Activated T-helper 2 cell treated with anti-CD3 and anti-CD28 coated beads, Interferon-gamma antibody, Interleukin-2, Interleukin-4, amounts not matched to agents 10 μg/mL and 5 μg/mL and 100 μg/mL, durations not matched to agents 14 hours and 24 hours and 36 hours (primary cell): ENCODE results near the gene LRRN3. TPM values are rescaled to one million over a fixed set of nuclear protein-coding genes. Genes with fewer than 3 reads are reported as not detected.

Experiments
- DNase-seq: peaks from one replicate; pipeline ENCODE4 v3.0.0; 2021; ENCODE audit warnings: low spot score
- H3K27ac Mint-ChIP-seq: one replicate; pipeline ENCODE4 v1.8.0; 2021; ENCODE audit warnings: mixed read lengths
- H3K27me3 Mint-ChIP-seq: one replicate; pipeline ENCODE4 v1.8.0; 2021; ENCODE audit warnings: low read depth, mixed read lengths
- H3K36me3 Mint-ChIP-seq: one replicate; pipeline ENCODE4 v1.8.0; 2021; ENCODE audit warnings: low read depth, mixed read lengths
- H3K4me1 Mint-ChIP-seq: one replicate; pipeline ENCODE4 v1.8.0; 2021; ENCODE audit warnings: low read depth, mixed read lengths
- H3K4me3 Mint-ChIP-seq: one replicate; pipeline ENCODE4 v1.8.0; 2021; ENCODE audit warnings: low read depth, mild to moderate bottlenecking, moderate library complexity, mixed read lengths
- H3K9me3 Mint-ChIP-seq: one replicate; pipeline ENCODE4 v1.8.0; 2021; ENCODE audit warnings: mixed read lengths
- intact Hi-C: fragments of 100-400 bp; cut with micrococcal nuclease; formaldehyde crosslinking; loops from one replicate; pipeline ENCODE4 v1.15.1; 2023
- total RNA-seq: library from RNA; stranded (reverse); gene quantifications from 2 replicates; pipeline ENCODE4 v1.2.3, GENCODE V29; 2022

LRRN3 gene
- total RNA-seq, 1 donor from 2014 or later: 29.4 TPM

GRCh38 chr7:111159426-111159825, 68.5 kb downstream of the LRRN3 start:
- H3K4me1 Mint-ChIP-seq: peaks cover 6% of the 10 kb centered on the region
- H3K27ac Mint-ChIP-seq: no peak overlapping the region

GRCh38 chr7:111160297-111160696, 69.4 kb downstream of the LRRN3 start:
- Mint-ChIP-seq H3K4me1 (peaks cover 6% of the 10 kb centered on the region), H3K9me3 (no peaks in the 10 kb centered on the region), H3K27ac (no peak overlapping the region), H3K36me3 (no peaks in the 10 kb centered on the region), H3K4me3 (no peak overlapping the region), H3K27me3 (no peaks in the 10 kb centered on the region)
- no peak for DNase-seq
- intact Hi-C loops: no loop called here

More at GRCh38 chr7:111159426-111159825, 68.5 kb downstream of the LRRN3 start:
- no peak for DNase-seq
- H3K27me3 Mint-ChIP-seq: no peaks in the 10 kb centered on the region
- no peaks in the 10 kb centered on the region for H3K36me3 Mint-ChIP-seq
- H3K4me3 Mint-ChIP-seq: no peak overlapping the region
- intact Hi-C loops: no loop called here
- H3K9me3 Mint-ChIP-seq: no peaks in the 10 kb centered on the region

- intact Hi-C loops: no loop called here
- Mint-ChIP-seq H3K4me1 (no peaks in the 10 kb centered on the region), H3K27me3 (no peaks in the 10 kb centered on the region), H3K27ac (no peak overlapping the region), H3K9me3 (no peaks in the 10 kb centered on the region), H3K4me3 (no peak overlapping the region), H3K36me3 (no peaks in the 10 kb centered on the region)
- DNase-seq: no peak
These were observed 71.8 kb downstream of the LRRN3 start for GRCh38 chr7:111162692-111163091.

- DNase-seq: no peak
- H3K4me3 Mint-ChIP-seq: no peak overlapping the region
- no peaks in the 10 kb centered on the region for H3K9me3 Mint-ChIP-seq
These were observed 73.5 kb downstream of the LRRN3 start for GRCh38 chr7:111164442-111164841.

GRCh38 chr7:111168182-111168581, 77.3 kb downstream of the LRRN3 start:
- H3K27me3 Mint-ChIP-seq: no peaks in the 10 kb centered on the region
- intact Hi-C loops: no loop called here

More at GRCh38 chr7:111164442-111164841, 73.5 kb downstream of the LRRN3 start:
- intact Hi-C loops: no loop called here
- no peaks in the 10 kb centered on the region for H3K36me3 Mint-ChIP-seq
- H3K27ac Mint-ChIP-seq: no peak overlapping the region
- peaks cover under 1% of the 10 kb centered on the region for H3K4me1 Mint-ChIP-seq
- no peaks in the 10 kb centered on the region for H3K27me3 Mint-ChIP-seq

GRCh38 chr7:111172564-111173257, 81.8 kb downstream of the LRRN3 start:
- Mint-ChIP-seq H3K9me3 (no peaks in the 10 kb centered on the region), H3K27ac (no peak overlapping the region), H3K4me3 (no peak overlapping the region), H3K36me3 (no peaks in the 10 kb centered on the region), H3K4me1 (peaks cover 17% of the 10 kb centered on the region), H3K27me3 (no peaks in the 10 kb centered on the region)
- no peak for DNase-seq
- intact Hi-C loops: no loop called here

More at GRCh38 chr7:111168182-111168581, 77.3 kb downstream of the LRRN3 start:
- no peaks in the 10 kb centered on the region for H3K9me3 Mint-ChIP-seq
- peaks cover 2% of the 10 kb centered on the region for H3K4me1 Mint-ChIP-seq
- DNase-seq: no peak
- H3K36me3 Mint-ChIP-seq: no peaks in the 10 kb centered on the region
- H3K27ac Mint-ChIP-seq: no peak overlapping the region
- H3K4me3 Mint-ChIP-seq: no peak overlapping the region

- no peak overlapping the region for H3K4me3 Mint-ChIP-seq
- no peak for DNase-seq
- no peaks in the 10 kb centered on the region for H3K9me3 Mint-ChIP-seq
- H3K27ac Mint-ChIP-seq: no peak overlapping the region
- no peaks in the 10 kb centered on the region for H3K36me3 Mint-ChIP-seq
- intact Hi-C loops: no loop called here
- peaks cover 17% of the 10 kb centered on the region for H3K4me1 Mint-ChIP-seq
- H3K27me3 Mint-ChIP-seq: no peaks in the 10 kb centered on the region
These were observed 82.6 kb downstream of the LRRN3 start for GRCh38 chr7:111173528-111173927.

- Mint-ChIP-seq H3K36me3 (no peaks in the 10 kb centered on the region), H3K27ac (no peak overlapping the region), H3K4me3 (no peak overlapping the region), H3K9me3 (no peaks in the 10 kb centered on the region), H3K4me1 (peaks cover 17% of the 10 kb centered on the region), H3K27me3 (no peaks in the 10 kb centered on the region)
- DNase-seq: no peak
- intact Hi-C loops: loop anchor here (2.0 kb wide), 1 partner anchor 35 kb away; no protein-coding TSS in a partner anchor
These were observed 83.1 kb downstream of the LRRN3 start for GRCh38 chr7:111173990-111174389.

- peaks cover 16% of the 10 kb centered on the region for H3K4me1 Mint-ChIP-seq
- no peak for DNase-seq
- no peak overlapping the region for H3K4me3 Mint-ChIP-seq
- H3K9me3 Mint-ChIP-seq: no peaks in the 10 kb centered on the region
- intact Hi-C loops: loop anchor here (2.0 kb wide), 1 partner anchor 36 kb away; no protein-coding TSS in a partner anchor
- no peaks in the 10 kb centered on the region for H3K36me3 Mint-ChIP-seq
- H3K27me3 Mint-ChIP-seq: no peaks in the 10 kb centered on the region
- H3K27ac Mint-ChIP-seq: no peak overlapping the region
These were observed 83.6 kb downstream of the LRRN3 start for GRCh38 chr7:111174510-111174909.
